HG03571 (cell line): ENCODE results near the gene ANKRD65.
"Not testable (repeated sequence)": the region's sequence is repeated elsewhere in the genome, so short reads cannot be mapped to it uniquely, and the experiment has no call there.

Experiments used
- ATAC-seq: cut with Tn5 transposase; IDR thresholded peaks from one replicate; pipeline ENCODE4 v1.9.1; 2021; ENCODE audit not compliant: unreplicated experiment

The ANKRD65 gene

GRCh38 chr1:1421147-1421906 is at the start of gene ANKRD65:
ANKRD65 (minus strand) TSS chr1:1421276; CDS start chr1:1421005, 271 bp downstream.
- no peak for ATAC-seq

DNA sequence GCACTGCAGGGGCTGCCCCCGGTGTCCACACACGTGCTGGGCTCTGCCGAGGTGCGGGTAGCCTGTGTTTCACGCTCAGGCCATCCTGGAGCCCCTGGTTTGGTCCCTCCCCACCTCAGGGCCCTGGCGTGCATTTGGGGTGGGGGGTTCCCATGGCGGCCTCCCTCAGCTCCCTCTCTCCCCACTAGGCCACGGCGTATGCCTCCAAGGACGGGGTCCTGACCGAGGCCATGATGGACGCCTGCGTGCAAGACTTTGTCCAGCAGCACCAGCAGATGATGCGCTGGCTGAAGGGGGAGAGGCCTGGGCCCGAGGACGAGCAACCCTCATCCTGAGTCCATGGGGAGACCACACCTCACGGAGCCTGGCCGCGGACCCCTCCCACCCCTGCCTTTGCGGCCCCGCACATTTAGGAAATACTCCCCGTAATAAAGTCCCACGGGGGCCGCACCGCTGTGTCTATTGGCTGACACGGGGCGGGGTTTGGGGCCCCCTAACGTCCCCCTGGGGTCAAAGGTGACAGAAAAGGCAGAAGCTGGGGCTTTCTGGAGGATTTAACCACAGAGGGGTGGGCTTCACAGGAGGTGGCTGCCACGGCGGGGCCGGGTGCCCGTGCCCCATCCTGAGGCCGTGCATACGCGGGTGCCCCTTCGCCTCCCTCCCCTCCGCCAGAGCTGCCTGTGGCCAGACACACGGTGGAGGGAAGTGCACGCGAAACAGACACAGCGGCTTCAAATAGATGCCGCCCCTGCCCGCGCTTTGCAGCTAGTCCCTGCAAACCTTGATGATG is 47.3 kb upstream of the ANKRD65 start:
- ATAC-seq, result not testable (repeated sequence)

DNA sequence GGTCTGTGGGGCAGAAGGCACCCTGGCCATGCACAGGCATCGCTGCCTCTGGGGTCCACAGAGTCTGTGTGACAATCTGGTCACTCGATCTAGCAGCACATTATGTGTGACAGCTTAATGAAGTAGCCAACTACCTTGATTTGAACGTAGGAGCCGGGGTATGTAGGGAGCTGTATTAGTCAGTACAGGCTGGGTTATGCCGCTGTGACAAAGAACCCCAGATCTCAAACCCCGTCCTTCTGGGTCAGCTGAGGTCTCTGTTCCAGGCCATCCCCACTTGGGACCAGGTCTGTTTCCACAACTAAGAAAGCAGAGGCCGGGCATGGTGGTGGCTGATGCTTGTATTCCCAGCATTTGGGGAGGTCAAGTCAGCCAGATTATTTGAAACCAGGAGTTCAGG is 42.2 kb upstream of the ANKRD65 start:
- no peak for ATAC-seq

- ATAC-seq, result no peak
Measured at GRCh38 chr1:1462318-1462966, 41.4 kb upstream of the ANKRD65 start.

- ATAC-seq, result no peak
Measured at GRCh38 chr1:1461721-1462317, 40.7 kb upstream of the ANKRD65 start.

DNA sequence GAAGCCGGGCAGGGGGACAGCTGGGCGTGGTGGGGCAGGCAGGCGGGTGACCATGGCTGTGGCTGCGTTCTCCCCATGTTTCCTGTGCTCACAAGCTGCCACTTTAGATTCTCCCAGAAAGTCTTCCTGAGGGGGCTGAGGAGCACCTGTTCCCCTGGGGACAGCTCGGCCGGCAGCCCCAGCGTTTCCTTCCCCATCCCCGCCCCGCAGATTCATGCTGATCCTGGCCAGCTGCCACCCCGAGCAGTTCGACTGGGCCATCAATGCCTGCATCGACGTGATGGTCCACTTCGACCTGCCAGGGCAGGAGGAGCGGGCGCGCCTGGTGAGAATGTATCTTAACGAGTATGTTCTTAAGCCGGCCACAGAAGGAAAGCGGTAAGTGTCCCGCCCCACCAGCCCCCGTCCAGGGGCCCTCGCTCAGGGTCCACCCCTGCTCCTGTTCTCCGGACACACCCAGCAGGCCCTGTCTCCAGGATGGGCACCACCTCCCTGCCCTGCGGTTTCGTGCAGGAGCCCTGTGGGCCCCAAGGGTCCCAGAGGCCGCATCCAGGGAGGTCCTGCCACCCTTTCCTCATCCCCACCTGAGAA is 39.6 kb upstream of the ANKRD65 start:
- no peak for ATAC-seq

- ATAC-seq, result not testable (repeated sequence)
Measured at GRCh38 chr1:1459711-1460110, 38.6 kb upstream of the ANKRD65 start.

- ATAC-seq, result not testable (repeated sequence)
Measured at GRCh38 chr1:1459156-1459555, 38.1 kb upstream of the ANKRD65 start.

DNA sequence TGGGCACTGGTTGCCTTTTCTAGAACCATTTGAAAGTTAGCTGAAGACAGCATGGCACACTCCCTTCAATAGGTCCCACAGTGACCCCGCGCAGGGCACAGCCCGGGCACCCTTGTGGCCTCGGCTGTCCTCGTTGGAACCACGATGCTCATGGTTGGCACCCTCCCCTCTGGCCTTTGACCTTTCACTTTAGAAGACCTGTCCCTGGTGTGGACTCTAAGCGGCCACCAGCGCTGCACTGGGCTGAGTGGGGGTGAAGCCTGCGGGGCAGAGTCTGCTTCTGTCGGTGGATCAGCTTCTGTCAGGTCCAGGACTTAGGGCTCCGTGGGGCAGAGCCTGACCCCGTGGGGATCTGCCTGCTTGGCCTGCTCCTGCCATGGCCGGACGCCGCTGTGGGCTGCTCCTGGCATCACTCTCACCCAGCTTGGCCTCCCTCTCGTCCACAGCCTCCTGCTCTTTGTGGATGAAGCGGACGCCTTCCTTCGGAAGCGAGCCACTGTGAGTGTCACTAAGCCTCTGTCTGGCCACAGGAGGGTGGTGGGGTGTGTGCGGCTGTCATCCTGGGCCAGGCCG is 35.7 kb upstream of the ANKRD65 start:
- ATAC-seq, result not testable (repeated sequence)

- not testable (repeated sequence) for ATAC-seq
Measured at GRCh38 chr1:1455934-1456333, 34.9 kb upstream of the ANKRD65 start.

DNA sequence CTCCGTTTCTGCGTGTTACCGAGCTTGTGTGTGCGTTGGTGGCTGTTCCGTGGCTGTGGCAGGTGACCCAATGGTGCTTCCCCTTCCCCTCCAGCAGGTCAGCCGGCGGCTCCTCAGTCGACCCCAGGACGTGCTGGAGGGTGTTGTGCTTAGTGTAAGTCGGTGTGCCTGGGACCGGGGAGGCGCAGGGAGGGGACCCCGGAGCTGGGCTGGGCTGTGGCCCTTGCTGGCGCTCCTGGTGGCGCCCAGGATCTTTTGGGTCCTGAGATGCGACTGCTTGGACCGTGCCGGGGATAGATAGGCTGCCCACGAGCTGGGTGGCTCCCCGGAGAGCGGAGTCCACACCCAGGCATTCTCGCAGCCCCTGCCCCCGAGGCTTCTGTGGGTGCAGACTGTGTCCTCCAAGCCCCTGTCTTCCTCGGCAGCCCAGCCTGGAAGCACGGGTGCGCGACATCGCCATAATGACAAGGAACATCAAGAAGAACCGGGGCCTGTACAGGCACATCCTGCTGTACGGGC is 34.3 kb upstream of the ANKRD65 start:
- ATAC-seq, result no peak

- not testable (repeated sequence) for ATAC-seq
Measured at GRCh38 chr1:1454286-1455056, 33.4 kb upstream of the ANKRD65 start.

- no peak for ATAC-seq
Measured at GRCh38 chr1:1452882-1453281, 31.8 kb upstream of the ANKRD65 start.

- not testable (repeated sequence) for ATAC-seq
Measured at GRCh38 chr1:1452365-1452739, 31.3 kb upstream of the ANKRD65 start.

- ATAC-seq, result no peak
Measured at GRCh38 chr1:1451696-1452364, 30.8 kb upstream of the ANKRD65 start.

- ATAC-seq, result not testable (repeated sequence)
Measured at GRCh38 chr1:1450616-1451015, 29.5 kb upstream of the ANKRD65 start.

- ATAC-seq, result no peak
Measured at GRCh38 chr1:1449099-1449739, 28.1 kb upstream of the ANKRD65 start, which contains the start of gene ATAD3C. ATAD3C (plus strand) TSS chr1:1449689; CDS start chr1:1450684, 995 bp downstream.

DNA sequence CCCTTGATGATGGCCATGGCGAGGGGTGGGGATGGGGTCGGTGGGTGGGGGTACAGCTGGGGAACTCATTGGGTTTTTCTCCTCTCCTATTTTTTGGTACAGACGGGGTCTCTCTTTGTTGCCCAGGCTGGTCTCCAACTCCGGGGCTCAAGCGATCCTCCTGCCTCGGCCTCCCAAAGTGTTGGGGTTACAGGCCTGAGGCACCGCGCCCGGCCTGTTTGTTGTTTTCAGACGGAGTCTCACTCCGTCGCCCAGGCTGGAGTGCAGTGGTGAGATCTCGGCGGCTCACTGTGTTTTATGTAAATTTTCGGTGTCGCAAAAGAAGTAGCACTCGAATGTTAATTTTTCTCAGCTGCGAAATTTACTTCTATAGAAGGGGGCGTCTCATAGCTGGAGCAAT is 25.6 kb upstream of the ANKRD65 start:
- ATAC-seq, result not testable (repeated sequence)
